HG03469 (cell line): Measurements from ENCODE around the gene SYNPO.

ENCODE experiments used
- ATAC-seq: cut with Tn5 transposase; IDR thresholded peaks from one replicate; pipeline ENCODE4 v1.9.1; 2021; ENCODE audit warnings: mild to moderate bottlenecking, moderate library complexity, moderate number of reproducible peaks; ENCODE audit not compliant: unreplicated experiment

Gene SYNPO

GRCh38 chr5:150624334-150625163 is 15.9 kb upstream of the SYNPO start:
- no peak for ATAC-seq

- no peak for ATAC-seq
Observed at GRCh38 chr5:150625164-150625535, 15.3 kb upstream of the SYNPO start.

DNA sequence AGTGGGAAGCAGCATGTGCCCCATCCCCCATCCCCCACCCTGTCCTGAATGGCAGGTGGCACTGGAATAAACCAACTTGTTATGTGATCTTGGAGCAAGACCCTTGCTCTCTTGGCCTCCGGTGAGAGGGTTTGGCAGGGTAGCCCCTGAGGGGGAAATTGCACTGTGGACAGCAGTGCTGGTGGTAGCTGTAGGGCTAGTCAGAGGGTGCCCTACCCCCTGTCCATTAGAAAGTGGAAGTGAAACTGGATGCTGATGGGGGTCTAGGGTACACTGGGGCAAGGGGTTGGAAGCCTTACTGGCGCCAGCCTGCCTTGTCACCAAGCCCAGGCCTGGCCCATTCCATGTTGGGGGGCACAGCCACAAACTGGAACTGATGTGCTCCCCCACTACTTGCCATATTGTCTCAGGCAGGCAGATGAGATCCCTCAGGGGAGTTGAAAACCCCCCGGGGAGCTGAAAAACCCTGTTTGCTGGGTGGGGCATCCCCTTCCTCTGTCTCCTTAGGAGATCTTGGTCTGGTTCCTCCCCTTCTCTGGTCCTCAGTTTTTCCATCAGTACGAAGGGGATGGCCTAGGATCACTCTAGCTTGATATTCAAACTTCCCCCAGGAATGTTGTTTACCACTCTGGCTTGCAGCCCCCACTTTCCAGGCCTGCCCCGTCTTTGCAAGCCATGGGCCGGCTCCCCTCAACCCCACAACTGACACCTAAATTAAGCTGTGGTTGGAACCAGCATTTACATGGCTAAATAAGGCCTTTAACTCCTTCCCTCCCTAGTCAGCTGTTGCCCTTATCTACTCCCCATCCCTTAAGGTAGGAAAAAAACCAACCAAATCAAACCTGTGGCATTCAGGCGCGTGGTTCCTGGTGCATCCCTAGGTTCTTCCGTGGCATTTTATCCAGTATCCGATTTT is 14.4 kb upstream of the SYNPO start:
- peak; percentile 33 for ATAC-seq

DNA sequence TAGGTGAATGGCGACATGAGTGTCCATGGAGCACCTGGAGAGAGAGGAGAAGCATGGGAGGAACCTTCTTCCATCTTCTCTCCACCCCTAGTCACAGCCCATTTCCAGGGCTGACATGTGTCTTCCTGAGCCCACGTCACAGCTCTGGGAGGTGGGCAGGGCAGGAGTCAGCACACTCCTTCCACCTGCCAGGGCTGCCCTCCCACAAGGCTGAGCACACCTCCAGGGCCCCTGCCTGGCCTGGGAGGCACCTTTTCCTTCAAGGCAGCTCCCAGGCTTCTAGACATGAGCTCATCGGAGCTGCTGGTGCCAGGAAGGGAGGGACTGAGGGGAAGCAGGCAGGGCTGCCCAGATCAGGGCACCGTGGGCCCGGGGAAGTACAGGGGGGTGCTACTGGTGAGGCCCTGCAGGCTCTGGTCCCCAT is 13.6 kb upstream of the SYNPO start:
- ATAC-seq, result no peak

DNA sequence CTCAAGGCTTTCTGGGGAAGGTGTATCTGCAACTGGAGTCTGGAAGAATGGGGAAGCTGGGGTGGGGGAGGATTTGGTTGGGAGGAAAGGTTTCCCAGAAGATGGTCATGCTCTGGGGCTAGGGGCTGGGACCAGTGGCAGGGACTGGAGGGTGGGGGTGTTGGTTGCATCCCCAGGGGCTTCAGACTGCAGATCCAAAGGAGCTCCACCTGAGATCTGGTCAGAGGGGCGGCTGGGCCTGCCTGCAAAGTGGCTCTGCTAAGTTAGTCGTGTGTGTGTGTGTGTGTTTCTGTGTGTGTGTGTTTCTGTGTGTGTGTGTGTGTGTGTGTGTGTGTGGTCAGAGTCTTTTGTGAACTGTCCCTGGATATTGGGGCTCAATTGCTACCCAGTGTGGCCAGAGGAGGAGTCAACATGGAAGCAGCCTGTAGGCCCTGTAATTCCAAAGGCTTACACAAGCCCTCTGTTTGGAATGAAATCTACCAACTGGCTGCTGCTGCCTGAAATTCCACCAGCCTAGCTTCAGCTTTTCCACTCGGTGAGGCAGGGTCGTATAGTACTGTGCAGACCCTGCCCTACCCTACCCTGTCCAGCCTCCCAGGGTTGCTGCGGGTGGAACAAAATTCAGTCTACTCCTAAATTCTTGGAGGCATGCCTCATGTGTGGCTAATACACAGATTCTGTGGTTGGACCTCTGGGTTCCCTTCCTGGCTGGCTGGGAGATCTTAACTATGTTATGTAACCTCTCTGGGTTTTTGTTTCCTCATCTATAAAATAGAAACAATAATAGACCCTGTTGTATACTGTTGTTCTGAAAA is 12.5 kb upstream of the SYNPO start:
- ATAC-seq, result no peak

- no peak for ATAC-seq
Observed at GRCh38 chr5:150628936-150629485, 11.4 kb upstream of the SYNPO start.

- no peak for ATAC-seq
Observed at GRCh38 chr5:150630016-150630415, 10.4 kb upstream of the SYNPO start.

- no peak for ATAC-seq
Observed at GRCh38 chr5:150630461-150631325, 9.8 kb upstream of the SYNPO start.

- ATAC-seq, result no peak
Observed at GRCh38 chr5:150631326-150631701, 9.1 kb upstream of the SYNPO start.

- no peak for ATAC-seq
Observed at GRCh38 chr5:150632305-150633160, 7.9 kb upstream of the SYNPO start.

GRCh38 chr5:150633429-150633828 is 7.0 kb upstream of the SYNPO start:
- ATAC-seq, result no peak

DNA sequence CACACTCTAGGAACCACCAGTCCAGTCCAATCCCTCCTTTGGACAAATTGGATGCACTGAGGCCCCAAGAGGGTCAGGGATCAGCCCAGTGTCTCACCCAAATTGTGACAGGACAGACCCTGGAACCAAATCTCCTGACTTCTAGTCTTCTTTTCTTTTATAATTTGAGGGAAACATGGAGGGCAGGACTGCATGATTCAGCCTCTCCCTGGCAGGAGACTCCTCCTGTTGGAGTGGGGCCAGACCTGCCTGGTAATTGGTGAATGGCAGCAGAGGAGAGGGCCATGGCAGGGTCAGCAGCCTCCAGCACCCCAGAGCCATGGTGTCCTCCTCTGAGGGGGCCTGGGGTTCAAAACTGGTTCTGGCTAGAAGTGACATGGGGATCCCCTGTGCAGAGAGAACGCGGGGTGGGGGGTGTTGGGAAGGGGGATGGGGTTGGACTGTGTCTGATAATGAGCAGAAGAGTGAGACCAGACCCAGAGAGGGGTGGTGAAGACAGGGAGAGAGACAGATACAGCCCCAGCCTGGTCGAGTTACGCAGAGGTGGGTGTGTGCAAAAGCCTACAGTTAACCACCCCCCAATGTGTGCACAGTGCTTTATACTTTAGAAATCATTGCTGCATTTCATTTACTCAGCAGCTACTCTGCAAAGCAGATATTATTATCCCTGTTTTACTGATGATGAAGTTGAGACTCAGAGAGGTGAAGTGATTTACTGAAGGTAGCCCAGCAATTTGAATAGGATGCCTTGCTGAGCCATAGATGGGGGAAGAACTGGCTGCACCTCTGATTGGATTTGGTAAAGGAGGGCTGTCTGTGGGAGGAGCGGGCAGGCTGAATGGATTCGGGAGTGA is 3.8 kb upstream of the SYNPO start:
- no peak for ATAC-seq

GRCh38 chr5:150637245-150638052 is 3.0 kb upstream of the SYNPO start:
- no peak for ATAC-seq

GRCh38 chr5:150638053-150638444 is 2.4 kb upstream of the SYNPO start:
- ATAC-seq, result no peak

- ATAC-seq, result no peak
Observed at GRCh38 chr5:150638488-150639376, 1.7 kb upstream of the SYNPO start.

GRCh38 chr5:150639377-150639692 is 1.1 kb upstream of the SYNPO start:
- no peak for ATAC-seq
